ENCODE measurements around the gene MDN1.

Gene MDN1

GRCh38 chr6:89596484-89596883, 223.1 kb downstream of the MDN1 start:
- no peak for DNase-seq (ENCODE audit: low spot score)

GRCh38 chr6:89596056-89596455, 223.5 kb downstream of the MDN1 start:
- no peak for DNase-seq (ENCODE audit: low spot score)

Measured in cerebellar cortex (tissue), 1 donor.